Keratinocyte (primary cell): ENCODE data around the gene RBCK1. TPM values are rescaled to one million over a fixed set of nuclear protein-coding genes. Genes with fewer than 3 reads are reported as not detected.

ENCODE experiments used
- DNase-seq: peaks from one replicate; pipeline ENCODE4 v3.0.0-alpha.2; 2011; ENCODE audit warnings: low read depth, missing footprints, low spot score
- FAIRE-seq: peaks from 2 replicates; lab custom pipeline; 2011; peaks lifted over from hg19 to GRCh38; lab: Jason Lieb, UNC
- H2AFZ ChIP-seq: 2 replicates; pipeline ENCODE4 v1.6.0; 2012; ENCODE audit warnings: low read length, control low read depth, inconsistent platforms; ENCODE audit not compliant: control insufficient read depth
- H3K27ac ChIP-seq: 2 replicates; pipeline ENCODE4 v1.5.1; 2011; ENCODE audit warnings: low read length; ENCODE audit not compliant: control insufficient read depth, insufficient read depth
- H3K27me3 ChIP-seq: 3 replicates; pipeline ENCODE4 v1.6.0; 2011; ENCODE audit warnings: low read length; ENCODE audit not compliant: control insufficient read depth, insufficient read depth; ENCODE audit errors: extremely low read depth
- H3K36me3 ChIP-seq, 2 experiments: 2 replicates in 1 of 2; 3 replicates in 1 of 2; pipeline ENCODE4 v1.5.1; 2011; ENCODE audit warnings: low read length in 2 of 2, mild to moderate bottlenecking in 1 of 2; ENCODE audit not compliant: control insufficient read depth in 2 of 2, insufficient read depth in 2 of 2; ENCODE audit errors: extremely low read depth in 1 of 2
- H3K4me1 ChIP-seq: 3 replicates; pipeline ENCODE4 v1.5.1; 2011; ENCODE audit warnings: low read length; ENCODE audit not compliant: control insufficient read depth, insufficient read depth; ENCODE audit errors: extremely low read depth
- H3K4me2 ChIP-seq: 3 replicates; pipeline ENCODE4 v1.6.0; 2011; ENCODE audit warnings: low read depth, low read length; ENCODE audit not compliant: control insufficient read depth, insufficient read depth; ENCODE audit errors: extremely low read depth
- H3K4me3 ChIP-seq, 3 experiments: fragments of 200-600 bp in 1 of 3; sonication (generic) in 1 of 3; 2 replicates in 2 of 3; 3 replicates in 1 of 3; pipeline ENCODE4 v1.5.1; 2011 to 2016; ENCODE audit warnings: low read length in 3 of 3, mild to moderate bottlenecking in 3 of 3, control low read depth in 2 of 3, inconsistent platforms in 1 of 3, low read depth in 1 of 3, mixed read lengths in 1 of 3, mixed run types in 1 of 3, moderate library complexity in 1 of 3; ENCODE audit not compliant: control insufficient read depth in 2 of 3, insufficient read depth in 2 of 3; ENCODE audit errors: extremely low read depth in 1 of 3
- H3K79me2 ChIP-seq: 2 replicates; pipeline ENCODE4 v1.6.0; 2012; ENCODE audit warnings: low read length; ENCODE audit not compliant: control insufficient read depth, insufficient read depth
- H3K9ac ChIP-seq: 3 replicates; pipeline ENCODE4 v1.6.0; 2011; ENCODE audit warnings: low read length; ENCODE audit not compliant: control insufficient read depth, insufficient read depth; ENCODE audit errors: extremely low read depth
- H3K9me1 ChIP-seq: 3 replicates; pipeline ENCODE4 v1.6.0; 2011; ENCODE audit warnings: low read length; ENCODE audit not compliant: control insufficient read depth, insufficient read depth; ENCODE audit errors: extremely low read depth
- H3K9me3 ChIP-seq: 2 replicates; pipeline ENCODE4 v1.5.1; 2012; ENCODE audit warnings: low read depth, low read length; ENCODE audit not compliant: control insufficient read depth
- H4K20me1 ChIP-seq: 3 replicates; pipeline ENCODE4 v1.6.0; 2011; ENCODE audit warnings: low read length; ENCODE audit not compliant: control insufficient read depth, insufficient read depth; ENCODE audit errors: extremely low read depth
- EZH2 ChIP-seq: IDR thresholded peaks from one replicate; pipeline ENCODE4 v1.6.1; 2012; ENCODE audit warnings: inconsistent platforms, mild to moderate bottlenecking, low read length, moderate library complexity
- dilution Hi-C: fragments of 300-500 bp; cut with MboI; formaldehyde crosslinking; loops from one replicate; pipeline ENCODE4 v1.7.0; 2020; ENCODE audit warnings: low sequenced_read_pairs; ENCODE audit not compliant: extremely low pct_ligation_motif_present
- polyA plus RNA-seq, 5 experiments: library from polyadenylated mRNA; depleted of rRNA in 3 of 5; stranded (reverse) in 3 of 5; stranded (forward) in 1 of 5; unstranded in 1 of 5; fragments of >200 nt; gene quantifications; 1 replicate in 1 of 5; 2 replicates in 3 of 5; 3 replicates in 1 of 5; pipeline versions ENCODE4 v1.2.1 to v1.2.3, GENCODE V29; 2011 to 2012; ENCODE audit warnings: missing spikeins in 2 of 5, low read depth in 1 of 5, low replicate concordance in 1 of 5
- TF ChIP-seq, protein P1 (sequence below), 3 experiments: IDR thresholded peaks in 1 of 3; conservative IDR thresholded peaks in 1 of 3; optimal IDR thresholded peaks in 1 of 3; 2 replicates in 2 of 3; 3 replicates in 1 of 3; pipeline versions ENCODE3 to v1.5.1; 2011; ENCODE audit warnings: low read length in 3 of 3, mild to moderate bottlenecking in 3 of 3, moderate library complexity in 2 of 3, control low read depth in 1 of 3, inconsistent platforms in 1 of 3; ENCODE audit not compliant: insufficient read depth in 2 of 3; ENCODE audit errors: extremely low read depth in 1 of 3

RBCK1 gene
- polyA plus RNA-seq, 1 donor (not counting 4 experiments of a cell fraction or from before 2014, with no cell fraction given) = 136 TPM

DNA sequence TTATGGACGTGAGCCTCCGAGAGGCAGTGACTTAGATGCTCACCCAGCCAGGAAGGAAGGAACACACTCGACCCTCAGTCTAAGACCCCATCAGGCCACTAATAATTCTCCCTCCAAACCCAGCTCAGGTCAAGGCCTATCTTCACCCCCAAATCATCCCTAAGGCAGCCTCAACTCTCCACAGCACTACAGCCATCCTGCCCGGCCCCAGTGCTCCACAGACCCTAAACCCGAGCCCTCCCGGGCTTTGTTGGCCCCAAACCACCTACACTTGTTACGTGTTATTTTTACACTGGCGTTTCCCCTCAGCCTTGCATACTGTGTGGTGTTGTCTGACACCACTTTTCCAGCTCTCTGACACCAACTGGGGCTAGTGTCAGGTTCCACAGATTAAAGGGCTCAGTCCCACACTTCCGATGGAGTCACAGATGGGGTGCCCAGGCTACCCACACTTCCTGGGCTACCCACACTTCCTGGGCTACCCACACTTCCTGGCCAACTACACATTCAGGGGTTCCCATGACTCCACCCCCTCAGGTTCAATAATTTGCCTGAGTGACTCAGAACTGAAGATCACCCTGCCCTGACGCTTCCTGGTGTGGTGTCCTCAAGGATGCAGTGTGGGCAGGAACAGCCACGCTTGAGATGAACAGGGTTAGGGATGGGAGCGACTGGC is 25.3 kb downstream of the RBCK1 start:
- H3K9me3 ChIP-seq = no peaks in the 10 kb centered on the region
- peaks cover 4% of the 10 kb centered on the region for H4K20me1 ChIP-seq
- no peak overlapping the region for H3K4me2 ChIP-seq
- no peaks in the 10 kb centered on the region for H3K9me1 ChIP-seq
- TF ChIP-seq EZH2 = no peak
- TF ChIP-seq, protein P1, sequence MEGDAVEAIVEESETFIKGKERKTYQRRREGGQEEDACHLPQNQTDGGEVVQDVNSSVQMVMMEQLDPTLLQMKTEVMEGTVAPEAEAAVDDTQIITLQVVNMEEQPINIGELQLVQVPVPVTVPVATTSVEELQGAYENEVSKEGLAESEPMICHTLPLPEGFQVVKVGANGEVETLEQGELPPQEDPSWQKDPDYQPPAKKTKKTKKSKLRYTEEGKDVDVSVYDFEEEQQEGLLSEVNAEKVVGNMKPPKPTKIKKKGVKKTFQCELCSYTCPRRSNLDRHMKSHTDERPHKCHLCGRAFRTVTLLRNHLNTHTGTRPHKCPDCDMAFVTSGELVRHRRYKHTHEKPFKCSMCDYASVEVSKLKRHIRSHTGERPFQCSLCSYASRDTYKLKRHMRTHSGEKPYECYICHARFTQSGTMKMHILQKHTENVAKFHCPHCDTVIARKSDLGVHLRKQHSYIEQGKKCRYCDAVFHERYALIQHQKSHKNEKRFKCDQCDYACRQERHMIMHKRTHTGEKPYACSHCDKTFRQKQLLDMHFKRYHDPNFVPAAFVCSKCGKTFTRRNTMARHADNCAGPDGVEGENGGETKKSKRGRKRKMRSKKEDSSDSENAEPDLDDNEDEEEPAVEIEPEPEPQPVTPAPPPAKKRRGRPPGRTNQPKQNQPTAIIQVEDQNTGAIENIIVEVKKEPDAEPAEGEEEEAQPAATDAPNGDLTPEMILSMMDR (optimal IDR thresholded peaks at IDR 0.05 in 1 of 3, IDR thresholded peaks at IDR 0.05 in 1 of 3, conservative IDR thresholded peaks at IDR 0.05 in 1 of 3; ENCODE audit: extremely low read depth in 1 of 3, insufficient read depth in 2 of 3, low read length in 3 of 3) = no peak
- peaks cover 43 to 56% of the 10 kb centered on the region in 2 experiments for H3K36me3 ChIP-seq
- dilution Hi-C loops = no loop called here
- no peak overlapping the region for H2AFZ ChIP-seq
- DNase-seq (no peak), FAIRE-seq (no peak)
- no peak overlapping the region for H3K4me3 ChIP-seq
- H3K79me2 ChIP-seq = no peaks in the 10 kb centered on the region
- peaks cover 5% of the 10 kb centered on the region for H3K4me1 ChIP-seq
- no peaks in the 10 kb centered on the region for H3K27me3 ChIP-seq
- H3K9ac ChIP-seq = no peak overlapping the region
- H3K27ac ChIP-seq = no peak overlapping the region

DNA sequence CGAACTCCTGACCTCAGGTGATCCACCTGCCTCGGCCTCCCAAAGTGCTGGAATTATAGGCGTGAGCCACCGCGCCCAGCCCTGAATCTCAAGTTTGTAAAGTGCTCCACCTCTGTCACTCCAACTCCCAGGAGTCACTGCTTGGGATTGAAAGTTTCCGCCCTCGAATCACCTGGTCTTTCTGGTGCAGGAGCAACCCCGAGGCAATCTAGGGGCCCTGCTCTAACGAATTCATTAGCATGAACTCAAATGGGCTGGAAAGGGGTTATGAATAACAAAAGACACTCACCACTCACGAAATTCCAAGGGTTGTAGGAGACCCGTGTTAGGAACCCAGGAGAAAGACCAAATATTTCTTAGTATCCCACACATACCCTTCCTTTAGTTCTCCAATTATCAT is 26.1 kb downstream of the RBCK1 start:
- H3K4me3 ChIP-seq = no peak overlapping the region
- H3K27ac ChIP-seq = no peak overlapping the region
- H3K36me3 ChIP-seq = peaks cover 45 to 55% of the 10 kb centered on the region in 2 experiments
- no peak for DNase-seq
- peaks cover 4% of the 10 kb centered on the region for H4K20me1 ChIP-seq
- no peaks in the 10 kb centered on the region for H3K9me3 ChIP-seq
- H3K9me1 ChIP-seq = no peaks in the 10 kb centered on the region
- peak; percentile 17 for FAIRE-seq
- no peak overlapping the region for H3K4me2 ChIP-seq
- no peak overlapping the region for H3K9ac ChIP-seq
- no peaks in the 10 kb centered on the region for H3K79me2 ChIP-seq
- dilution Hi-C loops = no loop called here
- H2AFZ ChIP-seq = no peak overlapping the region
- TF ChIP-seq, protein P1 (optimal IDR thresholded peaks at IDR 0.05 in 1 of 3, IDR thresholded peaks at IDR 0.05 in 1 of 3, conservative IDR thresholded peaks at IDR 0.05 in 1 of 3; ENCODE audit: extremely low read depth in 1 of 3, insufficient read depth in 2 of 3, low read length in 3 of 3) = no peak
- no peak for TF ChIP-seq EZH2
- no peaks in the 10 kb centered on the region for H3K27me3 ChIP-seq
- peaks cover 5% of the 10 kb centered on the region for H3K4me1 ChIP-seq
